HEK293 (cell line): Measurements from ENCODE around the gene FSIP1.

Experiments
- CTCF ChIA-PET: fragments of 350-600 bp; formaldehyde crosslinking; extraction: SDS; loops from one replicate; lab custom pipeline; 2021; ENCODE audit warnings: antibody characterized with exemption; lab: Yijun Ruan, JAX
- POLR2A ChIA-PET: fragments of 300-600 bp; formaldehyde crosslinking; extraction: SDS; loops from one replicate; lab custom pipeline; 2020; ENCODE audit warnings: antibody characterized with exemption, inconsistent platforms; lab: Yijun Ruan, JAX
- H3K27ac ChIP-seq: fragments of 200-500 bp; sonication (Bioruptor generic); 2 replicates; pipeline ENCODE4 v1.5.1; 2014; ENCODE audit warnings: low read depth, low read length, control low read depth, inconsistent platforms; ENCODE audit errors: extremely low read depth
- H3K36me3 ChIP-seq, 2 experiments: fragments of 200-500 bp in 1 of 2; sonication (Bioruptor generic) in 1 of 2; 1 replicate in 1 of 2; 2 replicates in 1 of 2; pipeline ENCODE4 v1.5.1; 2014 to 2017; ENCODE audit warnings: inconsistent platforms in 2 of 2, low read length in 2 of 2; ENCODE audit not compliant: control insufficient read depth in 2 of 2, insufficient read depth in 1 of 2
- H3K4me1 ChIP-seq: fragments of 200-500 bp; sonication (Bioruptor generic); 2 replicates; pipeline ENCODE4 v1.5.1; 2014; ENCODE audit warnings: mild to moderate bottlenecking, low read length, inconsistent platforms; ENCODE audit not compliant: control insufficient read depth, insufficient read depth
- H3K4me3 ChIP-seq: 2 replicates; pipeline ENCODE4 v1.5.1; 2011; ENCODE audit warnings: low read depth, mild to moderate bottlenecking, control low read depth, low read length, moderate library complexity
- H3K9me3 ChIP-seq: fragments of 200-500 bp; sonication (Bioruptor generic); 2 replicates; pipeline ENCODE4 v1.5.1; 2014; ENCODE audit warnings: low read depth, low read length, inconsistent platforms; ENCODE audit not compliant: control insufficient read depth, insufficient read depth
- IKZF3 ChIP-seq: fragments of 450-650 bp; IDR thresholded peaks from 2 replicates; pipeline ENCODE4 v1.5.0; 2018; ENCODE audit warnings: missing biosample characterization, mild to moderate bottlenecking, missing genetic modification characterization, moderate library complexity
- KLF1 ChIP-seq: fragments of 450-650 bp; formaldehyde crosslinking; IDR thresholded peaks from 2 replicates; pipeline ENCODE4 v1.5.1; 2016; ENCODE audit warnings: missing biosample characterization, missing genetic modification characterization
- KLF16 ChIP-seq: fragments of 450-650 bp; formaldehyde crosslinking; IDR thresholded peaks from 2 replicates; pipeline ENCODE4 v1.5.1; 2017; ENCODE audit warnings: missing biosample characterization, missing genetic modification characterization
- KLF9 ChIP-seq: fragments of 450-650 bp; formaldehyde crosslinking; IDR thresholded peaks from 2 replicates; pipeline ENCODE4 v1.5.1; 2016; ENCODE audit warnings: missing biosample characterization, missing genetic modification characterization, low read depth
- OSR2 ChIP-seq: fragments of 450-650 bp; formaldehyde crosslinking; IDR thresholded peaks from 2 replicates; pipeline ENCODE4 v1.5.1; 2016; ENCODE audit warnings: missing biosample characterization, missing genetic modification characterization
- SALL2 ChIP-seq: fragments of 450-650 bp; formaldehyde crosslinking; IDR thresholded peaks from 2 replicates; pipeline ENCODE4 v1.5.0; 2017; ENCODE audit warnings: missing biosample characterization, mild to moderate bottlenecking, missing genetic modification characterization, borderline replicate concordance
- SP7 ChIP-seq: fragments of 450-650 bp; formaldehyde crosslinking; IDR thresholded peaks from 2 replicates; pipeline ENCODE4 v1.5.1; 2016; ENCODE audit warnings: missing biosample characterization, missing genetic modification characterization
- ZBTB20 ChIP-seq: fragments of 450-650 bp; formaldehyde crosslinking; IDR thresholded peaks from 2 replicates; pipeline ENCODE4 v1.5.1; 2016; ENCODE audit warnings: missing biosample characterization, missing genetic modification characterization
- ZEB2 ChIP-seq: fragments of 450-650 bp; formaldehyde crosslinking; IDR thresholded peaks from 2 replicates; pipeline ENCODE4 v1.5.1; 2016; ENCODE audit warnings: missing biosample characterization, missing genetic modification characterization
- ZNF10 ChIP-seq: fragments of 450-650 bp; formaldehyde crosslinking; IDR thresholded peaks from 2 replicates; pipeline ENCODE4 v1.5.1; 2017; ENCODE audit warnings: missing biosample characterization, missing genetic modification characterization
- ZNF138 ChIP-seq: fragments of 450-650 bp; formaldehyde crosslinking; IDR thresholded peaks from 2 replicates; pipeline ENCODE4 v1.5.1; 2016; ENCODE audit warnings: missing biosample characterization, missing genetic modification characterization, borderline replicate concordance
- ZNF174 ChIP-seq: fragments of 450-650 bp; formaldehyde crosslinking; IDR thresholded peaks from 2 replicates; pipeline ENCODE4 v1.5.0; 2017; ENCODE audit warnings: missing biosample characterization, mild to moderate bottlenecking, missing genetic modification characterization
- ZNF214 ChIP-seq: fragments of 450-650 bp; formaldehyde crosslinking; IDR thresholded peaks from 2 replicates; pipeline ENCODE4 v1.5.1; 2017; ENCODE audit warnings: missing biosample characterization, mild to moderate bottlenecking, missing genetic modification characterization, borderline replicate concordance
- ZNF292 ChIP-seq: fragments of 450-650 bp; formaldehyde crosslinking; IDR thresholded peaks from 2 replicates; pipeline ENCODE4 v1.5.1; 2016; ENCODE audit warnings: low read depth, missing biosample characterization, missing genetic modification characterization, borderline replicate concordance
- ZNF324 ChIP-seq: fragments of 450-650 bp; formaldehyde crosslinking; IDR thresholded peaks from 2 replicates; pipeline ENCODE4 v1.5.1; 2016; ENCODE audit warnings: missing biosample characterization, missing genetic modification characterization
- ZNF404 ChIP-seq: fragments of 450-650 bp; formaldehyde crosslinking; IDR thresholded peaks from 2 replicates; pipeline ENCODE4 v1.5.1; 2017; ENCODE audit warnings: missing biosample characterization, missing genetic modification characterization
- ZNF473 ChIP-seq: fragments of 450-650 bp; formaldehyde crosslinking; IDR thresholded peaks from 2 replicates; pipeline ENCODE4 v1.5.1; 2017; ENCODE audit warnings: missing biosample characterization, missing genetic modification characterization
- ZNF501 ChIP-seq: fragments of 450-650 bp; formaldehyde crosslinking; IDR thresholded peaks from 2 replicates; pipeline ENCODE4 v1.5.1; 2016; ENCODE audit warnings: missing biosample characterization, missing genetic modification characterization
- ZNF510 ChIP-seq: fragments of 450-650 bp; formaldehyde crosslinking; IDR thresholded peaks from 2 replicates; pipeline ENCODE4 v1.5.1; 2018; ENCODE audit warnings: mild to moderate bottlenecking, missing genetic modification characterization, missing biosample characterization; ENCODE audit not compliant: insufficient replicate concordance
- ZNF514 ChIP-seq: fragments of 450-650 bp; formaldehyde crosslinking; IDR thresholded peaks from 2 replicates; pipeline ENCODE4 v1.5.1; 2016; ENCODE audit warnings: missing biosample characterization, missing genetic modification characterization
- ZNF518A ChIP-seq: fragments of 450-650 bp; formaldehyde crosslinking; conservative IDR thresholded peaks from 2 replicates; pipeline ENCODE4 v1.5.1; 2016; ENCODE audit warnings: low read depth, missing biosample characterization, missing genetic modification characterization
- ZNF555 ChIP-seq: fragments of 450-650 bp; formaldehyde crosslinking; conservative IDR thresholded peaks from 2 replicates; pipeline ENCODE4 v1.5.1; 2017; ENCODE audit warnings: missing biosample characterization, mild to moderate bottlenecking, missing genetic modification characterization, inconsistent platforms
- ZNF571 ChIP-seq: fragments of 450-650 bp; formaldehyde crosslinking; IDR thresholded peaks from 2 replicates; pipeline ENCODE4 v1.5.0; 2017; ENCODE audit warnings: missing biosample characterization, missing genetic modification characterization
- ZNF621 ChIP-seq: fragments of 450-650 bp; formaldehyde crosslinking; IDR thresholded peaks from 2 replicates; pipeline ENCODE4 v1.5.1; 2017; ENCODE audit warnings: missing biosample characterization, missing genetic modification characterization
- ZNF629 ChIP-seq: fragments of 450-650 bp; formaldehyde crosslinking; IDR thresholded peaks from 2 replicates; pipeline ENCODE4 v1.5.1; 2017; ENCODE audit warnings: missing biosample characterization, missing genetic modification characterization
- ZNF654 ChIP-seq: fragments of 450-650 bp; formaldehyde crosslinking; IDR thresholded peaks from 2 replicates; pipeline ENCODE4 v1.5.1; 2016; ENCODE audit warnings: low read depth, missing biosample characterization, missing genetic modification characterization
- ZNF76 ChIP-seq: fragments of 450-650 bp; formaldehyde crosslinking; IDR thresholded peaks from 2 replicates; pipeline ENCODE4; 2016; ENCODE audit warnings: low read depth, missing biosample characterization, missing genetic modification characterization, borderline replicate concordance
- ZNF776 ChIP-seq: fragments of 450-650 bp; formaldehyde crosslinking; IDR thresholded peaks from 2 replicates; pipeline ENCODE4 v1.5.0; 2017; ENCODE audit warnings: missing biosample characterization, missing genetic modification characterization, borderline replicate concordance
- TF ChIP-seq, protein P1 (sequence below): fragments of 450-650 bp; formaldehyde crosslinking; IDR thresholded peaks from 2 replicates; pipeline ENCODE4 v1.5.1; 2016; ENCODE audit warnings: missing biosample characterization, missing genetic modification characterization

Gene FSIP1

DNA sequence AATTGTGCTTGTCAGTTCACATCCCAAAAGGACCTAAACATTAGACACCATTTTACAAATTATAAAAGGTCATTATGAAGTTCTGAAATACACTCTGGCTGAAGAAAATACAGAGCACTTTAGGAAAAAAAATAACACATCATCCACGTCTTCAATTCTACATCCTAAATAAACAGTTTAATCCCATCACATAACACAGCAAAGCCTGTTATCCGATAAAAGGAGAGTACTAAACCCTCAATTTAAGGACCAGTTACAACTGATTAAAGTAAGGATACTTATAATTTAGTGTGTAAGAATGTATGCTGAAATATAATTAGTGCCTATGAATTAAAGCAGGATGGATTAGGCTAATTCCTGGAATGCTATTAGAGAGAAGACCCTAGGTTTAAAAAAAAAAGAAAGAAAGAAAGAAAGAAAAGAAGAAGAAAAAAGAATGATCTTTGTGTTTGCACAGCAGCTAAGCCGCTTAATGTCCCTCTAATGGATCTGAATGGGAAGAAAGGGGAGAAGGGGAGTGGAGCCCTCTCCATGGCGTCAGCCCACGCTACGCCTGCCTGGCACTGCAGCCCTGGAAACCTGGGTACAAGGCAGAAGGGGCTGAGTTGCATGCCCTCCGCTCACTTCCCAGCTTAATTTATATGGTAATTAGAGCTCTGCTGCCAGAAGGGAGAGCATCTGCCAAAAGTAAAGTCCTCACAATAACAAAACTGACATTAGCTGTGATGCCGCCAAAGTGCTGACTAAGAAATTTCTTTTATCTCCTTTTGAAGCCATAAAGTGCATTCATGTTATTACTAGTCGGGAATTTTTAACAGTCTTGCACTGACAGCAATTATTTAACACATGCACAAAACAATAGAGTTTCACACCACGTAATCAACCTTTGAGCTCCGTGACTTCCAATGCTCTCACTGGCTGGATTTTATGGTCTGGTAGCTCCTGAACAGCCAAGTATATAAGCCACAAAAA lies 90.0 kb downstream of the FSIP1 start (continued):
- 0 out of 2 replicates have a peak, but pooled peaks have one; percentile 36 for TF ChIP-seq ZEB2
- no peak for TF ChIP-seq ZNF629
- TF ChIP-seq ZNF138 (tag by site-specific recombination): no peak
- peak; percentile 88 for TF ChIP-seq OSR2 (tag by site-specific recombination)
- no peak for TF ChIP-seq ZNF292
- TF ChIP-seq ZNF214 (tag by site-specific recombination): no peak
- no peak for TF ChIP-seq ZNF510
- TF ChIP-seq ZNF776 (tag by site-specific recombination): no peak
- TF ChIP-seq ZNF404 (tag by site-specific recombination): no peak
- 0 out of 2 replicates have a peak, but pooled peaks have one; percentile 18 for TF ChIP-seq IKZF3 (tag by site-specific recombination)
- TF ChIP-seq ZNF10 (tag by site-specific recombination): no peak
- TF ChIP-seq ZNF514: no peak
- TF ChIP-seq ZNF501: no peak
- TF ChIP-seq SALL2 (tag by site-specific recombination): no peak
- no peak for TF ChIP-seq ZNF324
- TF ChIP-seq KLF16 (tag by site-specific recombination): no peak
- peak; percentile 94 for TF ChIP-seq SP7 (tag by site-specific recombination)
- no peak for TF ChIP-seq ZNF473 (tag by site-specific recombination)
- TF ChIP-seq ZNF654 (tag by site-specific recombination): no peak

GRCh38 chr15:39690881-39691634 lies 91.6 kb downstream of the FSIP1 start:
- Histone ChIP-seq H3K4me3 (no peak overlapping the region), H3K9me3 (no peaks in the 10 kb centered on the region), H3K36me3 (no peaks in the 10 kb centered on the region), H3K27ac (no peak overlapping the region), H3K4me1 (peaks cover 5% of the 10 kb centered on the region; the same call in 1 of the 2 replicates)
- ChIA-PET CTCF (interaction anchor here (1.4 to 2.6 kb wide), 2 partner anchors 66 to 67 kb away, joined by 3 to 9 read pairs; no protein-coding TSS in a partner anchor), POLR2A (no interaction called here)
- TF ChIP-seq ZNF518A (tag by site-specific recombination) (no peak), KLF1 (tag by site-specific recombination) (no peak), KLF9 (no peak), ZNF621 (tag by site-specific recombination) (no peak), ZBTB20 (tag by site-specific recombination) (no peak), ZNF76 (tag by site-specific recombination) (no peak), SALL2 (tag by site-specific recombination) (no peak), ZNF174 (no peak), ZNF555 (tag by site-specific recombination) (no peak), ZNF571 (tag by site-specific recombination) (no peak)
- TF ChIP-seq, protein P1, sequence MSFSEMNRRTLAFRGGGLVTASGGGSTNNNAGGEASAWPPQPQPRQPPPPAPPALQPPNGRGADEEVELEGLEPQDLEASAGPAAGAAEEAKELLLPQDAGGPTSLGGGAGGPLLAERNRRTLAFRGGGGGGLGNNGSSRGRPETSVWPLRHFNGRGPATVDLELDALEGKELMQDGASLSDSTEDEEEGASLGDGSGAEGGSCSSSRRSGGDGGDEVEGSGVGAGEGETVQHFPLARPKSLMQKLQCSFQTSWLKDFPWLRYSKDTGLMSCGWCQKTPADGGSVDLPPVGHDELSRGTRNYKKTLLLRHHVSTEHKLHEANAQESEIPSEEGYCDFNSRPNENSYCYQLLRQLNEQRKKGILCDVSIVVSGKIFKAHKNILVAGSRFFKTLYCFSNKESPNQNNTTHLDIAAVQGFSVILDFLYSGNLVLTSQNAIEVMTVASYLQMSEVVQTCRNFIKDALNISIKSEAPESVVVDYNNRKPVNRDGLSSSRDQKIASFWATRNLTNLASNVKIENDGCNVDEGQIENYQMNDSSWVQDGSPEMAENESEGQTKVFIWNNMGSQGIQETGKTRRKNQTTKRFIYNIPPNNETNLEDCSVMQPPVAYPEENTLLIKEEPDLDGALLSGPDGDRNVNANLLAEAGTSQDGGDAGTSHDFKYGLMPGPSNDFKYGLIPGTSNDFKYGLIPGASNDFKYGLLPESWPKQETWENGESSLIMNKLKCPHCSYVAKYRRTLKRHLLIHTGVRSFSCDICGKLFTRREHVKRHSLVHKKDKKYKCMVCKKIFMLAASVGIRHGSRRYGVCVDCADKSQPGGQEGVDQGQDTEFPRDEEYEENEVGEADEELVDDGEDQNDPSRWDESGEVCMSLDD (tag by site-specific recombination): no peak
